ENCODE data around the gene AIMP2.
"Not testable (repeated sequence)": the region's sequence is repeated elsewhere in the genome, so short reads cannot be mapped to it uniquely, and the experiment has no call there.

AIMP2 gene

DNA sequence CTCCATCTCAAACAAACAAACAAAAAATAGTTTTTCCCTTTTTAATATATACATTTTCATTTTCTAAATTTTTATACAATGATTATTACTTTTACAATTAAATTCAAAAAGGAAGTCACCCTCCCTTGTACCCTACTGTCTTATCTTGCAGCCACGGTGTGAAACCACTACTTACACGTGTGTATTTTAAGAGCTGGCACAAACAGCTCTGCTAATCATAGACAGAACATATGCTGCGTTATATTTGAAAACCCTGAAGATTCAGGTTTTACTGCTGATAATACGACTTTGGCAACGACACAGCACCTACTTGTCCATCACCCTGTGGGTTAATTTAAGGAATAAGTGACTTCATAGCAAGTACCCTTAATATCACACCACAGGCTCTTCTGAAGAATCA lies 23.1 kb downstream of the AIMP2 start:
- H3K27me3 ChIP-seq (replicated peaks) = no peaks in the 10 kb centered on the region
- TF ChIP-seq, protein P1, sequence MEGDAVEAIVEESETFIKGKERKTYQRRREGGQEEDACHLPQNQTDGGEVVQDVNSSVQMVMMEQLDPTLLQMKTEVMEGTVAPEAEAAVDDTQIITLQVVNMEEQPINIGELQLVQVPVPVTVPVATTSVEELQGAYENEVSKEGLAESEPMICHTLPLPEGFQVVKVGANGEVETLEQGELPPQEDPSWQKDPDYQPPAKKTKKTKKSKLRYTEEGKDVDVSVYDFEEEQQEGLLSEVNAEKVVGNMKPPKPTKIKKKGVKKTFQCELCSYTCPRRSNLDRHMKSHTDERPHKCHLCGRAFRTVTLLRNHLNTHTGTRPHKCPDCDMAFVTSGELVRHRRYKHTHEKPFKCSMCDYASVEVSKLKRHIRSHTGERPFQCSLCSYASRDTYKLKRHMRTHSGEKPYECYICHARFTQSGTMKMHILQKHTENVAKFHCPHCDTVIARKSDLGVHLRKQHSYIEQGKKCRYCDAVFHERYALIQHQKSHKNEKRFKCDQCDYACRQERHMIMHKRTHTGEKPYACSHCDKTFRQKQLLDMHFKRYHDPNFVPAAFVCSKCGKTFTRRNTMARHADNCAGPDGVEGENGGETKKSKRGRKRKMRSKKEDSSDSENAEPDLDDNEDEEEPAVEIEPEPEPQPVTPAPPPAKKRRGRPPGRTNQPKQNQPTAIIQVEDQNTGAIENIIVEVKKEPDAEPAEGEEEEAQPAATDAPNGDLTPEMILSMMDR (IDR thresholded peaks at IDR 0.05; ENCODE audit: low read depth, low read length, missing control alignments) = no peak
- no peak overlapping the region for H3K4me3 ChIP-seq (ENCODE audit: low read depth, low read length)
- in situ Hi-C loops (cut with HindIII; ENCODE audit: low pct_ligation_motif_present, low sequenced_read_pairs) = loop anchor here (25.0 kb wide), 1 partner anchor 105 kb away; no protein-coding TSS in a partner anchor
- no peak for DNase-seq
- H3K36me3 ChIP-seq (replicated peaks) = peaks cover 72% of the 10 kb centered on the region
- H3K27ac ChIP-seq = no peak overlapping the region

DNA sequence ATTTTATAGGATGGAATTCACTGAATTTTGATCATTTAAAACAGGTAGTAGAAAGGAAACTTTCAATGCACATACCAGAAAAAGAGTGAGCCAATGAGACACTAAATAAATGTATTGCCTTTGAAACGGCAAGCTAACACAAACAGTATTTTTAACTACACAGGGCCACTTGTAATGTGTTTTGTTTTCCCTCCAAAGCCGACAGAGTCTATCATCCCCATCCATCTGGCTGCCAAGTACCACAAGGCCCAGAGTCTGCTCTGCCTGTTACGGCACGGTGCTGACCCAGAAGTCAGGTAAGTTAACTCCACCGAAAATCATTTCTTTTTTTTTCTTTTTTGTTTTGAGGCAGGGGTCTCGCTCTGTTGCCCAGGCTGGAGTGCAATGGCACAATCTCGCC lies 23.6 kb downstream of the AIMP2 start:
- in situ Hi-C loops (cut with HindIII; ENCODE audit: low pct_ligation_motif_present, low sequenced_read_pairs) = loop anchor here (25.0 kb wide), 1 partner anchor 105 kb away; no protein-coding TSS in a partner anchor
- no peak for DNase-seq
- Histone ChIP-seq H3K36me3 (replicated peaks) (peaks cover 70% of the 10 kb centered on the region), H3K27me3 (replicated peaks) (no peaks in the 10 kb centered on the region), H3K4me3 (ENCODE audit: low read depth, low read length) (no peak overlapping the region), H3K27ac (no peak overlapping the region)
- TF ChIP-seq, protein P1 (IDR thresholded peaks at IDR 0.05; ENCODE audit: low read depth, low read length, missing control alignments) = no peak

DNA sequence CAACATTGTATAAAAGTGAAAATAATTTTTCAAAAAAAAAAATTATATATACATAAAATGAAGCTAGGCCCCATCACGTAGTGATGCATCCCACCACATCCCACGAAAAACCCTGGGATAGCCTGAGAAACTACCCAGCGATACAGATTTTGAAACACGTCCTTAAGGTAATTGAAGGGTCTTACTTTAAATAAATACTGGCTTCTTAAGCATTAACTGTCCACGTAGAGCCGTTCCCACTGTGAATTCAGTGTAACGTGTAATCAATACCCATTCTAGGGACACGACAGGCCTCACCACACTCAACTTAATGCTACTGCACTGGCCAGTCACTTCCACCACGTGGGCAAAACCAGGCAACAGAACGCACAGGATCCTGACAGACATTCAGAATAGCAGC lies 26.1 kb downstream of the AIMP2 start:
- H3K27ac ChIP-seq = no peak overlapping the region
- TF ChIP-seq, protein P1 (IDR thresholded peaks at IDR 0.05; ENCODE audit: low read depth, low read length, missing control alignments) = no peak
- H3K27me3 ChIP-seq (replicated peaks) = no peaks in the 10 kb centered on the region
- peaks cover 65% of the 10 kb centered on the region for H3K36me3 ChIP-seq (replicated peaks)
- no peak overlapping the region for H3K4me3 ChIP-seq (ENCODE audit: low read depth, low read length)
- DNase-seq = no peak
- in situ Hi-C loops (cut with HindIII; ENCODE audit: low pct_ligation_motif_present, low sequenced_read_pairs) = loop anchor here (25.0 kb wide), 1 partner anchor 102 kb away; no protein-coding TSS in a partner anchor

GRCh38 chr7:6035686-6036085 lies 26.6 kb downstream of the AIMP2 start:
- Histone ChIP-seq H3K4me3 (ENCODE audit: low read depth, low read length) (no peak overlapping the region), H3K27me3 (replicated peaks) (no peaks in the 10 kb centered on the region), H3K27ac (no peak overlapping the region), H3K36me3 (replicated peaks) (peaks cover 70% of the 10 kb centered on the region)
- TF ChIP-seq, protein P1 (IDR thresholded peaks at IDR 0.05; ENCODE audit: low read depth, low read length, missing control alignments) = no peak
- DNase-seq = no peak
- in situ Hi-C loops (cut with HindIII; ENCODE audit: low pct_ligation_motif_present, low sequenced_read_pairs) = loop anchor here (25.0 kb wide), 1 partner anchor 102 kb away; no protein-coding TSS in a partner anchor

- Histone ChIP-seq H3K4me3 (ENCODE audit: low read depth, low read length) (no peak overlapping the region), H3K27ac (no peak overlapping the region), H3K27me3 (replicated peaks) (no peaks in the 10 kb centered on the region), H3K36me3 (replicated peaks) (peaks cover 45% of the 10 kb centered on the region)
- TF ChIP-seq, protein P1 (IDR thresholded peaks at IDR 0.05; ENCODE audit: low read depth, low read length, missing control alignments) = no peak
- in situ Hi-C loops (cut with HindIII; ENCODE audit: low pct_ligation_motif_present, low sequenced_read_pairs) = loop anchor here (25.0 kb wide), 1 partner anchor 88 kb away; no protein-coding TSS in a partner anchor
- no peak for DNase-seq
These were observed 40.7 kb downstream of the AIMP2 start for GRCh38 chr7:6049780-6050179.

- in situ Hi-C loops (cut with HindIII; ENCODE audit: low pct_ligation_motif_present, low sequenced_read_pairs); DNase-seq: not testable (repeated sequence)
- H3K36me3 ChIP-seq (replicated peaks) = peaks cover 38% of the 10 kb centered on the region
These were observed 42.1 kb downstream of the AIMP2 start for GRCh38 chr7:6051185-6051584.

More at GRCh38 chr7:6051185-6051584, 42.1 kb downstream of the AIMP2 start:
- H3K27me3 ChIP-seq (replicated peaks); H3K27ac ChIP-seq; H3K4me3 ChIP-seq (ENCODE audit: low read depth, low read length): not testable (repeated sequence)
